ENCODE data around the gene DMXL2.

Gene DMXL2

GRCh38 chr15:51401872-51402517 lies 220.6 kb downstream of the DMXL2 start:
- DNase-seq = peak in 1 of 2 experiments; percentile 23

GRCh38 chr15:51401051-51401780 lies 221.4 kb downstream of the DMXL2 start:
- DNase-seq = no peak

GRCh38 chr15:51398626-51399025 lies 223.9 kb downstream of the DMXL2 start:
- no peak for DNase-seq
